Activated T-cell treated with anti-CD3 and anti-CD28 coated beads for 48 hours (primary cell): ENCODE results near the gene TERT.
"Not testable (repeated sequence)": the region's sequence is repeated elsewhere in the genome, so short reads cannot be mapped to it uniquely, and the experiment has no call there.

Experiments used
- DNase-seq: peaks from one replicate; pipeline ENCODE4 v3.0.0-alpha.2; 2020; ENCODE audit warnings: low read depth

TERT gene

GRCh38 chr5:1278656-1279442, 16.0 kb downstream of the TERT start:
- DNase-seq = no peak

GRCh38 chr5:1278216-1278615, 16.7 kb downstream of the TERT start:
- DNase-seq = no peak

GRCh38 chr5:1277781-1278180, 17.1 kb downstream of the TERT start:
- DNase-seq = no peak

- DNase-seq = no peak
Measured at GRCh38 chr5:1277331-1277730, 17.5 kb downstream of the TERT start.

DNA sequence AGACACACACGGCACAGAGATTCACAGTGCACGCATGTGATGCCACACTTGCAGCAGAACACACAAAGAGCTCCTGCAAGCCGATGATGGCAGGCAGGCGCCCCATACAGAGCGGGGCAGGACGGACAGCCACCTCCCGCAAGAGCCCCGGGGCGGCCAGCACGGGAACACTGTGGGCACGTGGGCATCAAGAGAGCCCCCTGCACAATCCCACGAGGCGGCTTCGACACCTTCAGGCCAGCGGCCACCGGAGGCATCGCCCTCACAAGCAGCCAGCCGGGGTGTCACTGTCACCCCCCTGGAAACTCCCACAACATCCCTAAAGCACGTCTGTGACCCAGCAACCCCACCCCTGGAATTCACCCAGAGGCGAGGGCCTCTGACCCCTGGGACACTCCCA, 17.9 kb downstream of the TERT start:
- no peak for DNase-seq

DNA sequence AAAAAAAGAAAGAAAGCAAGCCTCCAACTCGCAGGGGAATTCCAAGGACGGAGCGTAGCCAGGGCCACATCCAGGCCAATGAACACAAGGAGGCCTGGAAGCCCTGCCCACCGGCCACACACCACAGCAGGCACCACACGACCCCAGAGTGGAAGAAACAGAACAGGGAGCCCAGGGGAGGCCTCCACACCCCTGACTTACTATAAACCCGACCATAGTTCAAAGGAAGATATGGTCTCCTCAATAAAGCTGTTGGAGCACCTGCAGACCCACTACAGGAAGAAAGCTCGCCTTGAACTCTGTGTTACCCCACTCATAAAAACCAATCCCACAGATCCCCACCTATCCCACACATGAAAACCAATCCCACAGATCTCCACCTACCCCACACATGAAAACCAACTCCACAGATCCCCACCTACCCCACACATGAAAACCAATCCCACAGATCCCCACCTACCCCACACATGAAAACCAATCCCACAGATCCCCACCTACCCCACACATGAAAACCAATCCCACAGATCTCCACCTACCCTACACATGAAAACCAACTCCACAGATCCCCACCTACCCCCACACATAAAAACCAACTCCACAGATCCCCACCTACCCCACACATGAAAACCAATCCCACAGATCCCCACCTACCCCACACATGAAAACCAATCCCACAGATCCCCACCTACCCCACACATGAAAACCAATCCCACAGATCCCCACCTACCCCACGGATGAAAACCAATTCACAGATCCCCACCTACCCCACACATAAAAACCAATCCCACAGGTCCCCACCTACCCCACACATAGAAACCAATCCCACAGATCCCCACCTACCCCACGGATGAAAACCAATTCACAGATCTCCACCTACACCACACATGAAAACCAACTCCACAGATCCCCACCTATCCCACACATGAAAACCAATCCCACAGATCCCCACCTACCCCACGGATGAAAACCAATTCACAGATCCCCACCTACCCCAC, 19.2 kb downstream of the TERT start:
- not testable (repeated sequence) for DNase-seq

- DNase-seq = no peak
Measured at GRCh38 chr5:1274471-1274870, 20.4 kb downstream of the TERT start.

DNA sequence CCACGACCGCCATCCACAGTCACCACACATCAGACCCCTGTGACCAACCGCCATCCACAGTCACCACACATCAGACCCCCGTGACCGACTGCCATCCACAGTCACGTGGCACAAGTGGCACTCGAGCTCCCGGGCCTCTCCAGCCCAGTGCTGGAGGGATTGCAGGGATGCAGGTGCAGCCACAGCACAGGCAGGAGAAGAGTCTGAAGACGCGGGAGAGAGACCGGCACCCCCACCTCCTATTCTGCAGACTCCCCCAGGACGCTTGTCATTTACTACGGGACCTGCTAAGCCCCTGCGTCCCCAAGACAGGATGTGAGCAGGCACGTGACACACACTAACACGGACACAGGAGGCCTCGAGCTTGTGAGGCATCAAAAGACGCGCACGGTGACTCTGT, 21.1 kb downstream of the TERT start:
- DNase-seq = no peak

- DNase-seq = no peak
Measured at GRCh38 chr5:1272201-1272600, 22.7 kb downstream of the TERT start.

GRCh38 chr5:1270933-1271914, 23.6 kb downstream of the TERT start:
- no peak for DNase-seq

DNA sequence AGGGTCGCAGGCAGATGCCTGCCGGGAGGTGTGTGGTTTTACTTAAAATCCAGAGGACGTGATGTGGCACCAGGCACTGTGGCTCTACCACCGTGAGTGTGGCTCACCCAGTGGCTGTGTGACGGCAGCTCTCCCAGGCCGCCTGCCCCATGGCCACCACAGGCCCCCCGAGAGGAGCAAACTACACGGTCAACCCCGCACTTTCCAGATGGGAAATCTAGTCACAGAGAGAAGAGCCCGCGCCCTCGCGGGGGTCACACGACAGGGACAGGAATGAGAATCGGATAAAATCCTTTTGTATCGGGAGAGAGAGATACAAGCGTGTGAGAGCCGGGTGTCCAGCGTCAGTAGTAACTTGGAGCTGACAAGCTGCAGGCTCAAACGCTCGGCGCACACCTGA, 24.4 kb downstream of the TERT start:
- no peak for DNase-seq

GRCh38 chr5:1268666-1269065, 26.2 kb downstream of the TERT start:
- DNase-seq = peak; percentile 12

- DNase-seq = no peak
Measured at GRCh38 chr5:1268056-1268455, 26.8 kb downstream of the TERT start.

- DNase-seq = not testable (repeated sequence)
Measured at GRCh38 chr5:1267464-1267863, 27.4 kb downstream of the TERT start.

GRCh38 chr5:1266791-1267190, 28.1 kb downstream of the TERT start:
- no peak for DNase-seq

- no peak for DNase-seq
Measured at GRCh38 chr5:1265461-1266455, 29.1 kb downstream of the TERT start.

DNA sequence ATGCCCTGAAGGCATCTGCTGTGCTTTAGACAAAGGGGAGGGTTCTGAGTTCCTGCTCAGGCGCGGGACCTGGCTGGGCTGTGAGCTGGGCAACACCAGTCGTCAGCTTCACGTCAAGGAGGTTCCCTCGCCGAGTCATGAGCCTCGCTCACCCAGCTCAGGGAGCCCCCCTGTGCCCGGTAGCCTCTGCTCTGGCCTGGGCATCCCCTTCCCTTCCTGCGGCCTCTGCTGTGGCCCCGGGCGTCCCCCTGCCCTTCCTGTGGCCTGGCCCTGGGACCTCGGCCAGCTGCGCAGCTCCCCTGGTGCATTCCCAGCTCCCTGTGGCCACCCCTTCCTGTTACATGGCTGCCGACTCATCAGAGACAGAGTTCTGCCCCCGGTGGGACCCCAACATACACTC, 29.8 kb downstream of the TERT start:
- DNase-seq = no peak

DNA sequence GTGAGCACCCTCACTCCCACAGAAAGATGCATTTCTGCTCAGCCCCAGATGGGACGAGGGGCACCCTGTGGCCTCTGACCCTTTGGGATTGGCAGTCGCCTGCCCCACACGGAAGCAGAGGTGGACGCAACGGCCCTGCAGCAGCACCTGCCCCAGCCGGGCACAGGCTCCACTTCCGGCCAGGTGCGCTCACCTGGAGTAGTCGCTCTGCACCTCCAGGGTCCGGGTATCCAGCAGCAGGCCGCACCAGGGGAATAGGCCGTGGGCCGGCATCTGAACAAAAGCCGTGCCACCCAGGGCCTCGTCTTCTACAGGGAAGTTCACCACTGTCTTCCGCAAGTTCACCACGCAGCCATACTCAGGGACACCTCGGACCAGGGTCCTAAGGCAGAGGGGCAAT, 30.7 kb downstream of the TERT start:
- no peak for DNase-seq

GRCh38 chr5:1262381-1262780, 32.5 kb downstream of the TERT start:
- DNase-seq = no peak

DNA sequence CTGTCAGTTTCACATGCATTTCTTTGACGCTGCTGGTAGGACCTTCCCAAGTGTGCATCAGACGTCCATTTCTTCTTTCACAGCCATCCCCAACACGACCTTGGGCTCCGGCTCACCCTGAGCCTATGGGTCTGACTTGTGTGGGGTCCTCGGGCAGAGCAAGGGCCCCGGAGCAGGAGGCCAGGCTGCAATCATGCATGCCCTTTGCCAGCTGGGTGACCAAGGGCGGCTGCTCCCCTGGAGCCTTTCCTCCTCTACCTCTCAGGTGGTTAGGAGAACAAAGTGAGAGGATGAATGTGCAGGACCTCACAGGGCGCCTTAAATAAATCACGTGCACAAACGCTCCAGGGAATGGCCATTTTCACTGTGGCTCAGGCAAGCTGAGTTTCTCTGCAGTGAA, 33.2 kb downstream of the TERT start:
- no peak for DNase-seq
